Naive thymus-derived CD4-positive, alpha-beta T cell (primary cell): Measurements from ENCODE around the gene FOXJ3. TPM values are rescaled to one million over a fixed set of nuclear protein-coding genes. Genes with fewer than 3 reads are reported as not detected.

Experiments
- ATAC-seq: fragments of 150-1000 bp; cut with Tn5 transposase; 2 replicates; pipeline ENCODE4 v1.10.0; 2021; ENCODE audit warnings: mild to moderate bottlenecking, moderate library complexity
- CTCF ChIA-PET: fragments of 350-600 bp; sonication (Branson Sonifier 250); formaldehyde crosslinking; loops from one replicate; lab custom pipeline; 2021; ENCODE audit warnings: antibody characterized with exemption; lab: Charles Lee
- POLR2A ChIA-PET: fragments of 350-600 bp; sonication (Branson Sonifier 250); formaldehyde crosslinking; loops from one replicate; lab custom pipeline; 2021; ENCODE audit warnings: antibody characterized with exemption, inconsistent platforms; lab: Charles Lee
- DNase-seq, 9 donors: peaks; one replicate each; pipeline versions ENCODE4 v3.0.0 to v3.0.0-alpha.2; 2020 to 2022; ENCODE audit warnings: mixed read lengths in 1 of 9
- H3K27ac ChIP-seq: one replicate; pipeline ENCODE4 v1.7.0; 2013; ENCODE audit warnings: mild to moderate bottlenecking, low read depth, low read length, moderate library complexity
- H3K27me3 ChIP-seq, 2 donors: one replicate each; pipeline ENCODE4 v1.7.0; 2013; ENCODE audit warnings: low read length in 2 of 2, mild to moderate bottlenecking in 2 of 2, moderate library complexity in 2 of 2; ENCODE audit not compliant: control insufficient read depth in 2 of 2, insufficient read depth in 2 of 2
- H3K36me3 ChIP-seq, 3 experiments: 1 replicate in 2 of 3; 2 replicates in 1 of 3; pipeline ENCODE4 v1.7.0; 2013; ENCODE audit warnings: low read length in 3 of 3, mild to moderate bottlenecking in 3 of 3, moderate library complexity in 1 of 3; ENCODE audit not compliant: insufficient read depth in 3 of 3, control insufficient read depth in 2 of 3
- H3K4me1 ChIP-seq, 2 donors: one replicate each; pipeline ENCODE4 v1.7.0; 2013; ENCODE audit warnings: low read length in 2 of 2, mild to moderate bottlenecking in 2 of 2, moderate library complexity in 1 of 2; ENCODE audit not compliant: control insufficient read depth in 2 of 2, insufficient read depth in 2 of 2
- H3K4me3 ChIP-seq: 2 replicates; pipeline ENCODE4 v1.7.0; 2013; ENCODE audit warnings: mild to moderate bottlenecking, low read length
- H3K9me3 ChIP-seq, 3 experiments: 1 replicate in 2 of 3; 2 replicates in 1 of 3; pipeline ENCODE4 v1.7.0; 2013; ENCODE audit warnings: low read length in 3 of 3; ENCODE audit not compliant: control insufficient read depth in 2 of 3
- H3K27ac Mint-ChIP-seq, 9 donors: one replicate each; pipeline ENCODE4 v1.8.0; 2020 to 2022; ENCODE audit warnings: mixed read lengths in 9 of 9, mild to moderate bottlenecking in 8 of 9, moderate library complexity in 5 of 9, inconsistent platforms in 2 of 9
- H3K27me3 Mint-ChIP-seq, 5 donors: one replicate each; pipeline ENCODE4 v1.8.0; 2021 to 2022; ENCODE audit warnings: mixed read lengths in 5 of 5, mild to moderate bottlenecking in 1 of 5
- H3K36me3 Mint-ChIP-seq, 5 donors: one replicate each; pipeline ENCODE4 v1.8.0; 2020 to 2022; ENCODE audit warnings: mixed read lengths in 5 of 5, mild to moderate bottlenecking in 3 of 5, inconsistent platforms in 1 of 5
- H3K4me1 Mint-ChIP-seq, 7 donors: one replicate each; pipeline ENCODE4 v1.8.0; 2020 to 2022; ENCODE audit warnings: mixed read lengths in 7 of 7, mild to moderate bottlenecking in 3 of 7, inconsistent platforms in 1 of 7
- H3K4me3 Mint-ChIP-seq, 10 donors: one replicate each; pipeline ENCODE4 v1.8.0; 2020 to 2022; ENCODE audit warnings: mild to moderate bottlenecking in 10 of 10, mixed read lengths in 10 of 10, moderate library complexity in 6 of 10, inconsistent platforms in 2 of 10
- H3K9me3 Mint-ChIP-seq, 11 donors: one replicate each; pipeline ENCODE4 v1.8.0; 2020 to 2022; ENCODE audit warnings: mixed read lengths in 11 of 11, mild to moderate bottlenecking in 4 of 11, inconsistent platforms in 1 of 11, moderate library complexity in 1 of 11
- intact Hi-C, 2 donors: fragments of 100-400 bp; cut with micrococcal nuclease; formaldehyde crosslinking; loops; one replicate each; pipeline ENCODE4 v1.15.1; 2023
- polyA plus RNA-seq, 2 donors: library from polyadenylated mRNA; unstranded; fragments of 300-500 nt; fragmentation: Illumina TruSeq; gene quantifications; one replicate each; pipeline ENCODE4 v1.2.3, GENCODE V29; 2021
- total RNA-seq, 6 experiments: library from RNA in 5 of 6; stranded (reverse) in 5 of 6; gene quantifications; 1 replicate in 5 of 6; 2 replicates in 1 of 6; pipeline ENCODE4 v1.2.3 and lab custom pipeline; 2021 to 2026

Gene FOXJ3
- total and polyA plus RNA-seq, 7 experiments from 2014 or later: 38.9 to 93.3 (median 70.0) TPM

DNA sequence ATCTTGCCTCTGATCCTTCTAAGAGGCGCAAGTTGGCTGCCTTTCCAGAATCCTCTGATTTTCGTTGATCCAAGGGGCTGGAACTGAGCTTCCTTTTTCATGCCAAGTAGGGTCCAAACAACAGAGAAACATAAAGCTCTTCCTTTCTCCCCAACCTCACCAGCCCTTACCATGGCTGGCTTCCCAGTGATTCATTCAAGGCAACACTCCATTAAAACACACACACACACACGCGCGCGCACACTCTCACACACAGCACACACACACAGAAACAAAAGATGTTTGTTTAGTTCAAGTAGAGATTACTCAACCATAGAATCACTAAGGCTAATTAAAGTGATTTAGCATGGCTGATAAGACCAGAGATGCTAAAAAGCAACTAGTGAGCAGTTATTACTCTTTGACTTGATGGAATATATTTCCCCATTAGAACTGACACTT, 157.5 kb downstream of the FOXJ3 start:
- Mint-ChIP-seq H3K9me3 (no peaks in the 10 kb centered on the region), H3K27ac (peak overlapping the region in 2 of 9 donors; percentile 0 to 16), H3K4me3 (no peak overlapping the region), H3K4me1 (peaks cover 0 to 3% (median 0%) of the 10 kb centered on the region in 7 donors), H3K27me3 (no peaks in the 10 kb centered on the region), H3K36me3 (peaks cover 0 to 8% (median 4%) of the 10 kb centered on the region in 5 donors)
- ChIA-PET POLR2A (interaction anchor here (0.9 kb wide), 1 partner anchor 279 kb away, joined by 5 read pairs; no protein-coding TSS in a partner anchor), CTCF (interaction anchor here (0.7 kb wide), 2 partner anchors 10 to 155 kb away, joined by 4 read pairs; no protein-coding TSS in a partner anchor)
- no peak for ATAC-seq
- H3K9me3 ChIP-seq: no peaks in the 10 kb centered on the region
- H3K4me1 ChIP-seq: no peaks in the 10 kb centered on the region
- intact Hi-C loops: loop anchor here (1.0 to 10.0 kb wide), 5 partner anchors 155 to 567 kb away; partner anchors contain the start of genes PPCS (in 2 of the 2), ZMYND12 (in 2 of the 2), CLDN19 (in 1 of the 2) and FOXJ3 (in 1 of the 2)
- DNase-seq: no peak
- H3K36me3 ChIP-seq: peaks cover 8 to 29% (median 8%) of the 10 kb centered on the region in 3 experiments
- H3K27ac ChIP-seq: no peak overlapping the region
- H3K4me3 ChIP-seq: no peak overlapping the region
- H3K27me3 ChIP-seq: no peaks in the 10 kb centered on the region

DNA sequence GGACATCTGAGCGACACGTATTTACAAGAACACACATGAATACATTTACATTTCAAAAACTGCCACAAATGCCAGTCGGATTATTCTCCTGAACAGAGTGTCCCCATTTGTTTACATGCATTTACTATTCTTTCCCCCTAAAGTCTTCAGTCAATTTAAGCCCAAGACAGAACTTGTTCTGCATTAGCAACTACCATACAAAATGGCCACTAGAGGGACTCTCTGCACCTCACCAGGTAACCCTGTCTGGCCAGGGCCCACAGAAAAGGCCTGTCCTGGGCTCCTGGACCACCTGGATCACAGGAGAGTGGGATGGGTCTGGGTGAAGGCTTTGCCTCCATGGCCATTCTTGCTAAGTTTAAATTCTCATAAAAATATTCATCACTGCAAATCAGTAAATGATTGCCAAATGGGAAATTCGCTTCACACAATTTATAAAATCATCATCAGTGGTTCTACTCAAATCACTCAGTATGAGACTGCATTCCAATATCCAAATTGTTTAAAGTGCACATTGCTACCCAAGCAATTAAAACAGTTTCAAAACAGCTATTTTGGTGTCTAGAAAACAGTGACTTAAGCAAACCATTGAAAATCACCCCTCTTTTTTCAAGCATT, 158.0 kb downstream of the FOXJ3 start:
- Mint-ChIP-seq H3K4me1 (peaks cover 0 to 3% (median 0%) of the 10 kb centered on the region in 7 donors), H3K27me3 (no peaks in the 10 kb centered on the region), H3K4me3 (no peak overlapping the region), H3K27ac (peak overlapping the region in 3 of 9 donors; percentile 22 to 42 (median 32)), H3K36me3 (peaks cover 0 to 8% (median 4%) of the 10 kb centered on the region in 5 donors), H3K9me3 (no peaks in the 10 kb centered on the region)
- Histone ChIP-seq H3K4me1 (no peaks in the 10 kb centered on the region), H3K27me3 (no peaks in the 10 kb centered on the region), H3K4me3 (no peak overlapping the region), H3K27ac (no peak overlapping the region), H3K9me3 (no peaks in the 10 kb centered on the region), H3K36me3 (peaks cover 8 to 25% (median 8%) of the 10 kb centered on the region in 3 experiments)
- CTCF ChIA-PET: interaction anchor here (0.7 kb wide), 2 partner anchors 10 to 155 kb away, joined by 4 read pairs; no protein-coding TSS in a partner anchor
- ATAC-seq (peak; percentile 50), DNase-seq (peak in 6 of 9 donors; percentile 19 to 47 (median 36))
- intact Hi-C loops: loop anchor here (1.0 to 10.0 kb wide), 5 partner anchors 155 to 568 kb away; partner anchors contain the start of genes PPCS (in 2 of the 2), ZMYND12 (in 2 of the 2), CLDN19 (in 1 of the 2) and FOXJ3 (in 1 of the 2)
- POLR2A ChIA-PET: interaction anchor here (0.9 kb wide), 1 partner anchor 280 kb away, joined by 5 read pairs; no protein-coding TSS in a partner anchor

DNA sequence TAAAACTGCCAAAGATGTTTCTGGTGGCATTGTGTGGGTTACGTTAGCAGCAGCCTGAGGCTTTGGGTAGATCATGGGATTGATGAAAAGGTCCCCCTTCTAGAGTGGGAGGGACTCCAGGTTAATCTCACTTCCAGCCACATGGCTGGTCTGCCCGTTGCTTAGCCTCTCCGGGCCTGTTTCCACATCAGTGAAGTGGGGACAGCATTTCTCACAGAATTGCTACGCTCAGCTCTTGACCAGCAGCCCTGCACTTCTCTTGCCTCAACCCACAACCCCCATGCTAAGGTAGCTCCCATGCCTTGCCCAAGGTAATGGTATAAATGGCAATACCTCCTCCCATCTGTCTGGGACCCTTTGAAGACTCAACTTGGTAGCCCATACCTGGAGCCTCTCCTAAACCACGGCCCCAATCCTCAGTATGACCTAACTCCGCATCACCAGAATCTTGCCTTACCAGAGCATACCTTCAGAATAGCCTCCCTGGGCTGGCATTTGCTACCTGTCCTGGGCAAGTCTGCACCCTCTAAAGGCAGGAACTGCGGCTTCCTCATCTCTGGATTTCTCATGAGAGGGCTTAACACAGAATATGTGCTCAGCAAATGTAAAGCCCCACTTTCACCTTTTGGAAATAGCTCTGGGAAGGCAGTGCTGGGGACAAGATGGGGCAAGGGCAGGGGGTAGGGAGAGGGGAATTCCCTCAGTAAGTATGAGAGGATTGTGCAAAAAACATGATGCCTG, 159.6 kb downstream of the FOXJ3 start:
- no peaks in the 10 kb centered on the region for H3K9me3 Mint-ChIP-seq
- intact Hi-C loops: loop anchor here (2.0 to 10.0 kb wide), 4 partner anchors 157 to 569 kb away; partner anchors contain the start of genes CLDN19 (in 1 of the 2), FOXJ3 (in 1 of the 2), PPCS (in 1 of the 2) and ZMYND12 (in 1 of the 2)
- DNase-seq (no peak), ATAC-seq (no peak)
- H3K4me1 Mint-ChIP-seq: peaks cover 0 to 3% (median 0%) of the 10 kb centered on the region in 7 donors
- CTCF ChIA-PET: interaction anchor here (0.5 to 4.7 kb wide), 5 partner anchors 21 to 657 kb away, joined by 3 to 56 read pairs (median 4); no protein-coding TSS in a partner anchor
- H3K36me3 Mint-ChIP-seq: peaks cover 0 to 4% (median 3%) of the 10 kb centered on the region in 5 donors
- Histone ChIP-seq H3K4me3 (no peak overlapping the region), H3K4me1 (no peaks in the 10 kb centered on the region), H3K36me3 (peaks cover 3 to 10% (median 8%) of the 10 kb centered on the region in 3 experiments), H3K9me3 (no peaks in the 10 kb centered on the region), H3K27me3 (no peaks in the 10 kb centered on the region), H3K27ac (no peak overlapping the region)
- peak overlapping the region in 3 of 9 donors; percentile 40 to 47 (median 43) for H3K27ac Mint-ChIP-seq
- H3K27me3 Mint-ChIP-seq: no peaks in the 10 kb centered on the region
- no peak overlapping the region for H3K4me3 Mint-ChIP-seq
- POLR2A ChIA-PET: interaction anchor here (0.7 kb wide), 1 partner anchor 1504 kb away, joined by 3 read pairs; no protein-coding TSS in a partner anchor

DNA sequence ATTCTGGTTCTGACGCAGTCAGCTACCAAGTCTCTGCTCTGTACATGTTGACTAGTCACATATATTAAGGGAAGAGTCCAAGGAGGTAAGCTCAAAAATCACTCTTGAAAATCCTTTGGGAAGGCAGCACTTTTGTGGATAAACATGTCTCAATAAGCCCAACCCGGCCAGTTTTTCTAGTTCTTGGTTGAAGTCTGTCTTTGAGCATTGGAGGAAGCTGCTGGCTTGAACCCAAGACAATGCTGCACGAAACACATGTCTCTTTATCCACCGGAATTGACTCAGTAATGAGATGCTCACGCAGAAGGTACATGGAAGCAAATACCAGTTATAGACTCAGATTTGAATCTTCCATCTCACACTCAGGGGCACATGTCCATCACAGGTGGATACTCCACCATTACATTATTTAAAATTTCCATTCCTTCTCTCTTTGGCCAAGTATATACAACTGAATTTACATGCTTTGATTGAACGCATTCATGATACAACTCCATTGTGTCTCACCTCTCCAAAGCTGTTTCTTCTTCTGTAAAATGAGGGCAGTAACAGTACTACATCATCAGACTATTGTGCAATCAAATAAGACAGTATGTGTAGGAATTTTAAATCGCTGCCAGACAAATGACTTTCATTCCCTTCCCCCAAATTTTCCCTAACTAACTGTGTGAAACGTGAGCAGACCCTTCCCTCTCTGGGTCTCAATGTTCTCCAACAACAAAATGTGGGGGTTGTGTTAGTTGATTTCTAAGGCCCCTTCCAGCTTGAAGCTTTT, 160.9 kb downstream of the FOXJ3 start:
- Mint-ChIP-seq H3K27me3 (no peaks in the 10 kb centered on the region), H3K36me3 (peaks cover 0 to 3% (median 0%) of the 10 kb centered on the region in 5 donors), H3K27ac (peak overlapping the region in 2 of 9 donors; percentile 13 to 17), H3K4me1 (peaks cover 0 to 3% (median 0%) of the 10 kb centered on the region in 7 donors), H3K4me3 (no peak overlapping the region), H3K9me3 (no peaks in the 10 kb centered on the region)
- Histone ChIP-seq H3K27ac (no peak overlapping the region), H3K36me3 (peaks cover 0 to 3% (median 3%) of the 10 kb centered on the region in 3 experiments), H3K27me3 (no peaks in the 10 kb centered on the region), H3K9me3 (no peaks in the 10 kb centered on the region), H3K4me1 (no peaks in the 10 kb centered on the region), H3K4me3 (no peak overlapping the region)
- CTCF ChIA-PET: interaction anchor here (0.5 to 4.7 kb wide), 22 partner anchors 9 to 1984 kb away, joined by 3 to 56 read pairs (median 3); partner anchors contain the start of gene GUCA2A
- intact Hi-C loops: loop anchor here (1.0 to 10.0 kb wide), 9 partner anchors 27 to 658 kb away; partner anchors contain the start of genes CLDN19 (in 1 of the 2), PPCS (in 1 of the 2) and ZMYND12 (in 1 of the 2)
- no peak for ATAC-seq
- DNase-seq: no peak
- POLR2A ChIA-PET: interaction anchor here (0.6 kb wide), 1 partner anchor 127 kb away, joined by 3 read pairs; no protein-coding TSS in a partner anchor

DNA sequence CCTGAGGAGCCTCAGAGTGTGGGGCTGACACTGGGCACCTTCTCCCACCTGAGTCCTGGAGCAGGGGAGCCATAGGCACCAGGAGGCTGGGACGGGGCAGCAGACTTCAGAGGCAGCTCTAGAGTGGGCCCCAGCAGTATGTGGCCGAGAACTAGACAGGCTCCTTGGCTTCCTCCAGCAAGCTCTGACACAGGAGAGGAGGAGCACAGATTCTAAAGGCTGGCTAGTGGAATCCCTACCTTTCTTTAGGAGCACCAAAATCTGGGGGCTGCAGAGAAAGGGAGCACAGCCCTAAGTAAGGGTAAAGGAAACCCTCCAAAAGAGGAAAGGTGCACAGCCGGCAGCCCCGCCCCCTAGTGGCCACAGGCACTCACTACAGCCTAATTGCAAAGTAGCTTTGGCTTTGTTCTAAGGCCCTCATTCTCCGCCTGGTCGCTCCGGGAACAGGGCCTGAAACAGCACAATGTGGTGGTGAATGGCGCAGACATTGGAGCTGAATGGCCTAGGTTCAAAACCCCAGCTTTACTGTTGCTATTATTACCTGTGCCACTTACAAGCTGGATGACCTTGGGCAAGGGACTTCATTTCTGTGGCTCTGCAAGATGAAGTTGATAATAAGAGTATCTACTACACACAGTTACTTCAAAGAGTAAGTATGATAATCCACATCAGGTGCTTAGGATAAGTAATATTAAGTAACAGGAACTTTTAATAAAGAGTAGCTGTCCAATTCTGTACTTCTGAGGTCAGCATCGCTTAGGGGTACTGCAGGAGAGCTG, 161.7 kb downstream of the FOXJ3 start:
- Histone ChIP-seq H3K27ac (no peak overlapping the region), H3K36me3 (peaks cover 0 to 3% (median 0%) of the 10 kb centered on the region in 3 experiments), H3K9me3 (no peaks in the 10 kb centered on the region), H3K4me1 (no peaks in the 10 kb centered on the region), H3K27me3 (no peaks in the 10 kb centered on the region), H3K4me3 (no peak overlapping the region)
- Mint-ChIP-seq H3K27me3 (no peaks in the 10 kb centered on the region), H3K4me3 (no peak overlapping the region), H3K27ac (peak overlapping the region in 2 of 9 donors; percentile 17 to 71), H3K9me3 (no peaks in the 10 kb centered on the region), H3K36me3 (peaks cover 0 to 3% (median 0%) of the 10 kb centered on the region in 5 donors), H3K4me1 (peaks cover 0 to 3% (median 0%) of the 10 kb centered on the region in 7 donors)
- ATAC-seq (peak; percentile 85), DNase-seq (peak; percentile 28 to 76 (median 57))
- ChIA-PET CTCF (interaction anchor here (0.5 to 4.7 kb wide), 24 partner anchors 9 to 1984 kb away, joined by 3 to 56 read pairs (median 3); partner anchors contain the start of gene GUCA2A), POLR2A (interaction anchor here (0.6 kb wide), 1 partner anchor 126 kb away, joined by 3 read pairs; no protein-coding TSS in a partner anchor)
- intact Hi-C loops: loop anchor here (1.0 to 10.0 kb wide), 9 partner anchors 26 to 657 kb away; partner anchors contain the start of genes CLDN19 (in 1 of the 2), PPCS (in 1 of the 2) and ZMYND12 (in 1 of the 2)
